Fibroblast of mammary gland (primary cell): ENCODE data around the gene PRPF38B.

Experiments used
- DNase-seq: peaks from one replicate; pipeline ENCODE4 v3.0.0-alpha.2; 2010; ENCODE audit warnings: low read depth
- H3K4me3 ChIP-seq: 2 replicates; pipeline ENCODE4 v1.5.1; 2011; ENCODE audit warnings: low read depth, mild to moderate bottlenecking, low read length, moderate library complexity; ENCODE audit not compliant: control insufficient read depth
- TF ChIP-seq, protein P1 (sequence below): conservative IDR thresholded peaks from 2 replicates; pipeline ENCODE4 v1.5.1; 2011; ENCODE audit warnings: low read depth, low read length, inconsistent platforms; ENCODE audit not compliant: control insufficient read depth, insufficient read depth

The PRPF38B gene

DNA sequence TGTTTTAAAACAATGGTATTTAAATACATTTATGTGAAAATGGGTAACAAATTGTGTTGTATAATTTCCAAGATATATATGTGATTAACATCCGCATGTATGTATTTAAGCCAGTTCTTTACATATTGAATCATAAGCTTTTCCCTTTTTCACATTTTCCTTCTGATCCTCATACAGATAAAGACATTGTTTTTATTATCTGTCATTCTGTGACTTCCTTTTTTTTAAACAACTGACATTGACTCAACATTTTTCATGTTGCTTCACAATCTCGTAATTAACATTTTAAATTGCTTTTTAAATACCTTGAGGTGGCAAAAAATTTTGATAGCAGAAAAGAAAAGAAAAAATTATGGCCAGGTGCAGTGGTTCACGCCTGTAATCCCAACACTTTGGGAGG, 55.8 kb downstream of the PRPF38B start:
- H3K4me3 ChIP-seq, result no peak overlapping the region
- no peak for DNase-seq
- TF ChIP-seq, protein P1, sequence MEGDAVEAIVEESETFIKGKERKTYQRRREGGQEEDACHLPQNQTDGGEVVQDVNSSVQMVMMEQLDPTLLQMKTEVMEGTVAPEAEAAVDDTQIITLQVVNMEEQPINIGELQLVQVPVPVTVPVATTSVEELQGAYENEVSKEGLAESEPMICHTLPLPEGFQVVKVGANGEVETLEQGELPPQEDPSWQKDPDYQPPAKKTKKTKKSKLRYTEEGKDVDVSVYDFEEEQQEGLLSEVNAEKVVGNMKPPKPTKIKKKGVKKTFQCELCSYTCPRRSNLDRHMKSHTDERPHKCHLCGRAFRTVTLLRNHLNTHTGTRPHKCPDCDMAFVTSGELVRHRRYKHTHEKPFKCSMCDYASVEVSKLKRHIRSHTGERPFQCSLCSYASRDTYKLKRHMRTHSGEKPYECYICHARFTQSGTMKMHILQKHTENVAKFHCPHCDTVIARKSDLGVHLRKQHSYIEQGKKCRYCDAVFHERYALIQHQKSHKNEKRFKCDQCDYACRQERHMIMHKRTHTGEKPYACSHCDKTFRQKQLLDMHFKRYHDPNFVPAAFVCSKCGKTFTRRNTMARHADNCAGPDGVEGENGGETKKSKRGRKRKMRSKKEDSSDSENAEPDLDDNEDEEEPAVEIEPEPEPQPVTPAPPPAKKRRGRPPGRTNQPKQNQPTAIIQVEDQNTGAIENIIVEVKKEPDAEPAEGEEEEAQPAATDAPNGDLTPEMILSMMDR, result no peak

DNA sequence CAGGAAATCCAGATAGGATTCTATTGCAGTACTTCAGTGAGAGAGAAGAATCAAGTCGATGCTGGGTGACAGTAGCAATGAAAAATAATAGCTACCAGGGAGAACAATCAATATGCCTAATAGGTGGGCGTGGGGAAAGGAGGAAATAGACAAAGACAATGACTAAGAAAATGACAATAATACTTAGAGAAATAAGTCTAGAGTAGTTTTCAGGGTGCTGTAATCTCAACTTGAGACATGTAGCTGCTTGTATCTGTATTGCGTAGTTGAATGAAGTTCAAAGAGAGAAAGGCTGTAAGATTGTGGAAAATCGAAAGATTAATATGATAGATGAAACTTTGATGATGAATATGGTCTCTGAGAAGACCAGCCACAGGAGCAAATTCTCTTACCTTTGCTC, 57.0 kb downstream of the PRPF38B start:
- no peak overlapping the region for H3K4me3 ChIP-seq
- no peak for DNase-seq
- TF ChIP-seq, protein P1, result no peak

DNA sequence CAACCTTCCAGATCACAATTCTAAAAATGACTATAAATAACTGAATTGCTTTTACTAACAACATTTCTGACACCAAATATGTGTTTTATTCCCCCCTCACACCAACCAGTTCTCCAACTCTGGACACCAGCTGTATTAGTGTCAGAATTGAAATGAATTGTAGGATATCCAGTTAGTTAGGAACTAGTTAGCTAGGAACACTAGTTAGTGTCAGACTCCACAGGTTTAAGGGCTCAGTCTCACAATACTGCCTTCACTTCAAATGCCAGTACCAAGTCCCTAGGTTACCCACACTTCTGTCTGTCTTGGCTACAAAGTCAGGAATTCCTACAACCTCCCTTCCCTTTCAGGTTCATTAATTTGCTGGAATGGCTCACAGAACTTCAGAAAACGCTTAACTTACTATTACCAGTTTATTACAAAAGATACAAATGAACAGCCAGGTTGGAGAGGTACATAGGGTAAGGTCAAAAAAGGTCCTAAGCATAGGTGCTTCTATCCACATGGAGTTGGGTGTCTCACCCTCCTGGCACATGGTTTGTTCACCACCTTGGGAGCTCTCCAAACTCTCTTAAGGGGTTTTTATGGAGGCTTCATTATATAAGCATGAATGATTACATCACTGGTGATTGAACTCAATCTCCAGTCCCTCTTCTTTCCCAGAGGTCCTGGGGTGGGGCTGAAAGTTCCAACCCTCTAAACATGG, 58.5 kb downstream of the PRPF38B start:
- H3K4me3 ChIP-seq, result no peak overlapping the region
- peak; percentile 14 for DNase-seq
- TF ChIP-seq, protein P1, result no peak
